HG03103 (cell line): Measurements from ENCODE around the gene CXXC4.
A peak's percentile ranks its signal among the peaks of the same experiment; 100 is the strongest.

Experiments used
- ATAC-seq: cut with Tn5 transposase; IDR thresholded peaks from one replicate; pipeline ENCODE4 v1.9.1; 2021; ENCODE audit warnings: low read depth; ENCODE audit not compliant: unreplicated experiment

CXXC4 gene

DNA sequence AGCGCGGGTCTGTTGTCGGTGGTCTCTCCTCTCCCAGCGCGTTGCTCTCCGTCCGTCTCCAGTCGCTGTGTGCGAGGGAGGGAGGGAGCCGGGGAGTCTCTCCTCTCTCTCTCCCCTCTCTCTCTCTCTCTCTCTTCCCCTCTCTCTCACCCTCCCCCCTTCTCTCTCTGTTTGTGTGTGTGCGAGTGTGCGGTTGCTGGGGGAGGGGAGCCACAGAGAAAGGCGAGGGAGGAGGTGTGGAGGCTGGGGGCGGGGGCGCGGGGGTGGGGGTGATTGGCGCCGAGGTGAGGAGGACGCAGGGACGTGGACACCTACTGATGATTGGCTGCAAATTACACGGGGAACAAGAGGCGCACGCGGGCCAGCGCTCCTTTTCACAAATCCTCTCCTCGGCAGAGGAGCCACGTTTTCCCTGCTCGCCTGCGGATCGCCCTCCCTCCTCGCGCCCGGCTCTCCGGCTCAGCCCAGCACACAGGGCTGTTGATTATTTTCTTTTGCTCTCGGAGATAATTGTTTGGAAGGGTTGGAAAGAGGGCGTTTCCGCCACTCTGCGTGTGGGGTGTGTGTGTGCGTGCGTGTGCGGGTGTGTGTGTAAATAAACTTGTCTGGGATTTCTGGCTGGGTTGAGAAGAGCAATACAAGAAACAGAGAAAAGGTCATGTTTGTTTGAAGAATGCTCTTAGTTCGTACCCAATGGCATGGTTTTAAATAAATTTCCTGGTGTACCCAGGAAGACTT lies at the start of gene CXXC4:
CXXC4 (minus strand) TSS at position 73 of the 738 bp plus-strand sequence. CDS start 3,092 bp downstream, outside the sequence.
- no peak for ATAC-seq

GRCh38 chr4:104533156-104533555 lies 38.5 kb upstream of the CXXC4 start:
- ATAC-seq: no peak

DNA sequence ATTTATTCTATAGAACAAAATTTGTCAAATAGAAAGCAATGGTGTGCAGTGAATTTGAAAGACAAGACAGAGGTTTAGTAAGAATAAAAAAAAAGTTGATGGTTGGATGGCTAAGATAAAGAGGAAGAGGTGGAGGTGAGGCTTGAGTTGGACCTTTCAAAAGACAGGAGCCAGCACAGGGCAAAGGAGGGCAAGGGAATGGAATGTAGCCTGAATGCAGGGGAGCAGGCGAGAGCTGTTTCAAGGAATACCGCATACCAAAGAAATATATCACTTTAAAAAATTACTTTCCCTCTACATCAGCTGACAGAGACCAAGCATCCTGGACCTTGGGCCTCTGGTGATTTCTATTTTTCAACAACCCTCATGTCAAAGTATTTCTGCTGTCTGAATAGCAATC lies 38.0 kb upstream of the CXXC4 start:
- ATAC-seq: no peak

- ATAC-seq: no peak
These were observed 36.7 kb upstream of the CXXC4 start for GRCh38 chr4:104531390-104531789.

DNA sequence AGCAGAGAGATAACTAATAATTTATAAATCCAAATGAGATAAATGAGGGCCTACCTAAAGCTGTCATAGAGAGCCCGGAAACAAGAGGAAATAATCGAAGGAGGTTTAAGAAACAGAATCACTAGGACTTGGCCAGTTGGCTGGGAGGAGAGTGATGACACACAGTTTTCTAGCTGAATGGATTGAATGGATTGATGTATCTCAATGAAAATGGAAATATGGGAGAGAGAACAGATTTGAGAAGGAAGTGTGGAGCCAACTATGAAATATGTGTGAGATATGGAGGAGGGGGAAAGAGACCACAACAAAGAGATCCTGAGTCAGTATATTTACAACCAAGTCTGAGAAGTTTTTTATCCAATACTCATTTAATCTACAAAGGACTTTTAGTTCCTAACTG lies 35.7 kb upstream of the CXXC4 start:
- ATAC-seq: no peak

DNA sequence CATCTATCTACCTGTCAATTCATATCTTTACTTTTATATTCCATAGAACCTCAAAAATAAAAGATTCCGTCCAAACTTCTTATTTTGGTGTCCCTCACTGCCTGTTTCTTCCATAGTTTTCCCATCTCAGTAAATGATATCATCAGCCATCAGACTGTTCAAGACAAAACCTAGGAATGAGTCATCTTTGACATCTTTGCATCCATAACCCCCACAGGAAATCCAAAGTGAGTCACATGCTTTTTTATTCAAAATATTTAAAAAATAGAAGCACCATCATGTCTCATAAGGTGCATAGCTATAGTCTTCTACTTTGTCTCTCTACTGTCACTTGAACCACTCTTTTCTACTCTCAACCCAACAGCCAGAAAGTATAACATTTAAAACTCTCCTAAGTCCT lies 29.9 kb upstream of the CXXC4 start:
- ATAC-seq: no peak

GRCh38 chr4:104524026-104524425 lies 29.3 kb upstream of the CXXC4 start:
- no peak for ATAC-seq

- peak; percentile 93 for ATAC-seq
These were observed 24.9 kb upstream of the CXXC4 start for GRCh38 chr4:104519588-104519987.

DNA sequence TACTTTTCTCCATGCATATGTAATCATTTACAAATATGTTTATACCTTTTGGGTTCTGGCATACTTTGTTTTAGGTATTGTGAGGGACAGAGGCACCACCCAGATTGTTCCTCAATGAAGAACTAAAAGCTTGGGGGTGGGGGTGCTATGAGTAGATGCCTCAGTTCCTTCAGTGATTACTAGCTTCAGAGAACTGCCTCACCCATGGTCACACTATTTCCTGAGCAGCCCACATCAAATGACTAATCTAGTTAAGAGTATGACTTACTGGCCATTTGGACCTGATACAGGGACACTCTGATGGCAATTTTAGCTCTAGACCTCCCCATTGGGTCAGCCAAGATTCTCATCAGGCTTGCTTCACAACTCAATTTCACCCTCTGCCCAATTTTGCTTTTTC lies 22.2 kb upstream of the CXXC4 start:
- ATAC-seq: no peak

GRCh38 chr4:104508224-104508623 lies 13.5 kb upstream of the CXXC4 start:
- ATAC-seq: no peak

DNA sequence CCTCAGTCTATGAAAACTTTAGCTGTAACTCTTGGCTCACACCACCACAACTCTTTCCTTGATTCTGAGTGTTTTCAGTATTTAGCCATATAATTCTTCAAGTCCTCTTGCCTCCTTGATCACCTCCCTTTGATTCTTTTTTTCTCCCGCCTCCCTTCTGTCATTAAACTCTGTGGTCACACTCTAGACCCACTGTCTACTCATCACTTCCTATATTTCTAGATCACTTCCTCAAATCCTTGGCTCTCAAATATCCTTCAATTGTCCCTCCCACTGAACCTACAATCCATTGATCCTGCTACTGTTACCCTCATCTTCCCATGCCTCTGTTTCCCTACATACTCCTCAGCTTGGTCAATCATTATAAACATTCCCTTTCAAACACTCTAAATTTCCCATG lies 12.4 kb upstream of the CXXC4 start:
- ATAC-seq: no peak

DNA sequence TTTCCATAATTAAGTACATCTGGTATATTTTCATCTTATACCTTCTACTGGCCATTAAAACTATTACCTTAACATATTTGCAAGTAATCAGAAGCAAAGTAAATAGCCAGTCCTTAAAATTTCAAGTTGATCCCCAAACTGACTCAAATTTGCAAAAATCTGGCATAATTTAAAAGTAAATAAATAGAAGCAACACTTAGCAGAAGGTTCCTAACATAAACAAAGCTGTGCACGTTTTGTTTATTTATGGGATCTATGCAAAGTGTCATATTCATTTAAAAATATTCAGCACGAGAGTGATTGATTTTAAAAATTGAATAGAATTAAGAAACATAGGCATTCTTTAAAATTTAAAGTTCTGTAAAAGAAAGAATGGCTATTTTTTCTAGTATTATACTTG lies 9.8 kb upstream of the CXXC4 start:
- ATAC-seq: no peak

- ATAC-seq: no peak
These were observed 7.8 kb upstream of the CXXC4 start for GRCh38 chr4:104502471-104502870.

GRCh38 chr4:104501290-104501689 lies 6.6 kb upstream of the CXXC4 start:
- no peak for ATAC-seq

DNA sequence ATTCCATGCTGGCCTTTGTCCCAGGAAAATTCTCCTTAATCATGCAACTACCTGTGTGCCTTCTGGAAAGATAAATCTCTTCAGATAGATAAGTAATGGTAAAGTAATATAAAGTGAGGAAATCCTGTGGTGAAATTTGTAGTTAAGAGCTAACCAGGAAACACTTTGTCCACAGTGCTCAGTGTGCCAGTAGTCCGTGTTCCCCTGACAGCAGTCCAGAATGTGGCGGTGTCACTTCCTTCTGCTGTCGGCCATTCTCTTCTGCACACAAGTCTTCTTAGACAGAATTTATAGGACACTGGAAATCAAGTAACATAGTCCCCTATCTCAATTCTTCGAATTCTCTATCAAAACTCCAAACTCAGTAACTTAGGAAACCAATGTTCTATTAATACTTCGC lies 5.7 kb upstream of the CXXC4 start:
- ATAC-seq: no peak

DNA sequence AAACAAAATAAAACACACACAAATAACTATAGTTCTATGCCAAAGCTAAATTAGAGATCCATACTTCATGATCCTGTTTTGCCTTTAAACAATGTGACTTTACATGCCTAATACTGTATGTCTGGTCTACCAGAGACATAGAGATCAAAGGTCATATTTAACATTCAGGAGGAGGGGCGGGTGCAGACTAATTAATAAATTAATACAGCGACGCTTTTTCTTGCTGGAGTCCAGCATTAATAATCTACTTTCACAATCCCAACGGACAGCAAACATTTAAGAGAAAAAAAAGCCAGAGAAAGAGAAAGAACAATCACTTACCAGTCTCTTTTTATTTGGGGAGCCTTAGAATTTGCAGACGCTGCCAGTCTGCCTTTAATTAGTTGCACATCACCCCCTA lies 509 bp downstream of the CXXC4 start:
- no peak for ATAC-seq

DNA sequence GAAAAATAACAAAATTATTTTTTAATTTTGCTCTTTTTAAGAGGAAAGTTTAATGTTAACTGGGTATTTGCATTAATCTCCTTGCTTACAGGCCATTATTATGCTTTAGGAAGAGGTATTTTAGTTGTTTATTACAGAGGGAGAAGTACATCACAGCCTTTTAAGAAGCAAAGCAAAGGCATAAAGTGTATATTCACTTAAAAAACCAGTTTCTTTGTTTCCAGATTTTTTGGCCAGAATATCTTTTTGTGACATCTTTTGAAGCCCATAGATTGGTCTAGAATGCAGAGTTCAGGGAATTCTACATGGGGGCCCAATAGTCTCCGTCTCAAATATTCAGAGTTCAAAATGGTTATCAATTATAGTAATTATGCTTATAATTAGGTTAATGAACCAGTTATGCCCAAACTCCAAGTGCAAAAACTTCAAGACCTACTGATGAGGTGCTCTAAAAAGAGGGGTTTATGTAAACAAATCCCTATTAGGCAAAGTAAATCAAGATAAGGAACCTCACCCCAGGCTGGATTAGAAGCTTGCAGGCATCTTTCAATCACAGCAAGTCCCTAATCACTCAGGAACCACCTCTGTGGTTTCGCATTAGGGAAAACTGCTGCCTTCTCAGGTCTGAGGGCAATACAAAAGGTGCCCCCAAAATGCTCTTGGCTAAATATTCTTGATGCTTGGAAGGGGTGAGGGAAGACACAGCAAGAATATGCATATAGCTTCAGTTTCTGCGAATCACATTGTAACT lies 1.4 kb downstream of the CXXC4 start:
- ATAC-seq: no peak

- no peak for ATAC-seq
These were observed 2.4 kb downstream of the CXXC4 start for GRCh38 chr4:104492183-104492771.

DNA sequence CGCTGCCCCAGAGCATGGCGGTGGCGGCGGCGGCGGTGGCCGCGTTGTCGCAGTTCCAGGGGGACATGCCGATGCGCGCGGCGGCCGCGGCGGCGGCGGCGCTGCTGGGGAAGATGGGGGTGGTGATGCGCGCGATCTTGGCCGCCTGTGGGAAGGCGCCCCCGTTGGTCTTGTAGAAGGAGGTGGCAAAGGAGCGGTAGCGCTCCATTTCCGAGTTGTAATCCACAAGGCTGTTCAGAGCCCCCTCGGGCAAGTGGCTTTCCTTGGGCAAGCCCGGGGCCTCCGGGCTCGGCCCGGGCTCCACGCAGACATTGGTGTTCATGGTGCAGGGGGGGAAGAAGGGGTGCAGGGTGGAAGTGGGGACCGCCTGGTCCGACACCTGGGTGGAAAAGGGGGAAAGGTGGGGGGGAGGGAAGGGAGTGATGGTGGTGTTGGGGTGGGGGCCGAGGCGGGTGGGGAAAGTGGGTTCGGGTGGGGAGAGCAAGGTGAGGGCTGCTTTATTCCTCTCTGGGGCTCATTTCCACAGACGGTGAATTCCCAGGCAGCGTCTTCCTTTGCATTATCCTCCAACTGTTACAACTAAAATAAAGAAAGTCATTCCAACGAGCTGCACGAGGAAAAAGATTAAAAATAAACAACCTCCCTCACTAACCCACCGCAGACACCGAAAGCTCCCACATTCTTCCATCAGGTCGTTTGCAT lies 3.1 kb downstream of the CXXC4 start:
- ATAC-seq: peak; percentile 27

DNA sequence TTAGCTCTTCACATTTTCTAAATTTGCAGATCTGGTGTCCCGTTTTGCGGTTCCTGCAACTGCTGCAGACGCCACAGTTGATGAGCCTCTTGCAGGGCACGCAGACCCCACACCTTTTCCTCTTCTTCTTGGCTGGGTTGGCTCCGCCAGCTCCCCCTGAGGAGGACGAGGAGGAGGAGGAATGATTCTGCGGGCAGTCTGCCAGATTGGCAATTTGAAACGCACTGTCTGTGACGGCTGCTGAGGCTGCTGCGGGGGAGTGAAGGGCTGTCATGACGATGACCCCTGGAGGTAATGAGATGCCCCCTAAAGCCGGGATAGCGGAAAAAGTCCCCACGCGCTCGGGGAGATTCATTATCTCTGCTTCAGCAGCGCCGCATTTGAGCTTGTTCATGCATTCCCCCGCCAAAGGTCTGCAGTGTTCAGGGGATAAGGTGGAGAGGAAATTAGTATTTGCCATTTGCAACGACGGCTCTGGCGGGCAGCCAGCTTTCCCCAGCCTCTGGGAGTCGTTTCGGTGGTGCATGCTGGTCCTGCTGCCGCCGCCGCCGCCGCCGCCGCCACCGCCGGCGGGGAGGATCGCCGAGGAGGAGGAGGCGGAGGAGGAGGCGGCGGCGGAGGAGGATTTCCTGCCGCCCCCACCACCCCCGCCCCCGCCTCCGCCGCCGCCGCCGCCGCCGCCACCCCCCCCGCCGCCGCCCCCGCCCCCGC lies 3.8 kb downstream of the CXXC4 start:
- ATAC-seq: peak; percentile 34
